Hematopoietic multipotent progenitor cell treated with erythropoietin and hydrocortisone succinate and interleukin-3 and kit ligand, for 8 days (in vitro differentiated cells): ENCODE data around the gene QSOX2.

Experiments used
- DNase-seq: peaks from one replicate; pipeline ENCODE4 v3.0.0-alpha.2; 2015

The QSOX2 gene

DNA sequence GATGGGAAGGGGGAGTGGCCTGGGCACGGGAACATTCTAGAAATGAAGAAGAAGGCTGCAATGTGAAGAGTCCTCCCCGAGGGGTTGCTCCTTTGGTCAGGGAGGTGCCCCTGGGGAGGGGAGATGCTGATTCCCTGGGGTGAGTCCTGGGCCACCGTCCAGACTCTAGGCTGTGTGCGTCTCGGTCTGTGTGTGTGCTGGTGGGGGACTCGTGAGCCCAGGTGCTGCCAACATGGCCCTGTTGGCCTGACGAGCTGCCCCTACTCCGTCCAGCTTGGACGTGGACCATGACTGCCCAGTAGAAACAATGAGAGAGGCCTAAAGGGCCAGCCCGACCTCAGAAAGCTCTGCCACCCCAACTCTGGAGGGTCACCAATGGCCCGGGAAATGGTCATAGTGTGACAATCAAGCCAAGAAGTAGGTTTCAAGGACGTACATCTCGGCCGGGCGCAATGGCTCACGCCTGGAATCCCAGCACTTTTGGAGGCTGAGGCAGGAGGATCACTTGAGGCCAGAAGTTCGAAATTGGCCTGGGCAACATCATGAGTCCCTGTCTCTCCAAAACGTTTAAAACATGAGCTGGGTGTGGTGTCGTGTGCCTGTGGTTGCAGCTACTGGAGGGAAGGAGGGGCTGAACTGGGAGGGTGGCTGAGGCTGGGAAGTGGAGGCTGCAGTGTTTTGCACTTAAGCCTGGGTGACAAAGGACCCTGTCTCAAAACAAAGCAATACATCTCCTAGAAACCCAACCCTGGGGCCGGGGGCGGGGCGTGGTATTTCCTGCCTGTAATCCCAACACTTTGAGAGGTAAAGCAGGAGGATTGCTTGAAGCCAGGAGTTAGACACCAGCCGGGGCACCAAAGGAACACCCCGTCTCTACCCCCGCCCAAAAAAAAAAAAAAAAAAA is 57.7 kb downstream of the QSOX2 start:
- DNase-seq, result peak; percentile 68

DNA sequence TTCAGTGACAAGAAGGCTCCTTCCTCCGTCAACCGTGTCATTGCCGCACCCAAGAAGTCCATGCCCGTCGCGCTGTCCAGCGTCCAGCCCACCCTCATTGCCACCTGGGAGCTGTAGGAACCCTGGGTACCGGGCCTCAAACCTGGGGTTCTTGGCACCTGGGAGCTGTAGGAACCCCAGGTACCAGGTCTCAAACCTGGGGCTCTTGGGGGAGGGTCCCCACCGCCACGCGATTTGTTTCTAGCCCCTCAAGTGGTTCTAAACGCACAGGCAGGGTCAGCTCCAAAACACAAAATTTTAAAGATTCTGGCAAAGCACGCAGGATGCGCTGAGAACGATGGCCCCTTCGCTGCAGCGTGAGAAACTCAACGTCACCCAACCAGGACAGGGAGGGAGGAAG is 58.4 kb downstream of the QSOX2 start:
- DNase-seq, result no peak

DNA sequence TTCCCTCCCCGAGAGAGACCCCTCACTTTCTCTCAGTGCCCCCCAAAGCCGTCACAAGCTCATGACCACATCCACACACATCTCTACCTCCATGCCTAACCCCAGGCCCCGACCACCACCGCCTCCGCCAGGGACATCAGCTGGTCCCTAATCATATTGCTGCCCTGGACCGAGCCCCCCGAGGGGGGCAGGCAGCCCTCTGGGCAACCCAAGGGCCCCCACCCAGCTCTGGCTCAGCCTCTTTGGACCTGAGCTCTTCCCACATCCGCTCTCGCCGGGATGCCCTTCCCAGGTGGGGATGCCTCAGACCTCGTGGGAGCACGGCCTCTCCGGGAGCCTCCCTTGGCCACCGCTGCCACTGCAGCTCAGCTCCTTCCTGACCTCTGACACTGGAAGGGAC is 59.2 kb downstream of the QSOX2 start:
- no peak for DNase-seq

DNA sequence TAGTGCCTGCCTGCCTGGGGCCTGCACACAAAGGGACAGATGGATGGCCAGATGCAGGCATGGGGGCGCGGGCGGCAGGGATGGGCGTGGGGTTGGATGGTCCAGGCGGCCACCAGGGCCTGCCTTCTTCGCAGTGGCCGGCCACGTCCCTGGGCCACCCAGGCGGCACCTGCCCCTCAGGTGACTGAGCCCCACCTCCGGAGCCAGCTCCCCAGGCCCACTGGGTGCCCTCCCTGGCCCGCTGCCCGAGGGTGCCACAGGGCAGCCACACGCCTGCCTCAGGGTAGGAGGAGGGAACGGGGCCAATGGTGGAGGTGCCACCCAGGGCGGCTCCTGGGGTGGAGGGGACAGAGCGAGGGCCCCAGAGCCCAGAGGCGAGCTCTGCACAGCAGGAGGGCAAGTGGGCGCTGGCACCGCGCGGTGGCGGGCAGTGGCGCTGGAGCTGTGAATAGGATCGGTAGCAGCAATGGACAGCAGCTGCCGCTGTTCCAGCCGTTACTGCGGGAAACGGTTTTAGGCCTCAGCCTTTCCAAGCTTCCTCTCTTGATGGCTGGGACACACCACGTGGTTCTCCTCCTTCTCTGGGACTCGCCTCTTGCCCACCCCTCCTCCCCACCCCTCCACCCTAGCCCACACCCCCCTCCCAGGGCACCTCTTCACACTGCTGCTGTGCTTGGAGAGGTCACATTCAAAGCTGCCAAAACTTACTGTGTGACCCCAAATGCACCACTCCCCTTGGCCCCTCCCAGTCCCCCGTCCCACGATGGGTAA is 59.8 kb downstream of the QSOX2 start:
- no peak for DNase-seq

- no peak for DNase-seq
Observed at GRCh38 chr9:136185066-136185465, 60.5 kb downstream of the QSOX2 start.

- no peak for DNase-seq
Observed at GRCh38 chr9:136182850-136183422, 62.7 kb downstream of the QSOX2 start.

DNA sequence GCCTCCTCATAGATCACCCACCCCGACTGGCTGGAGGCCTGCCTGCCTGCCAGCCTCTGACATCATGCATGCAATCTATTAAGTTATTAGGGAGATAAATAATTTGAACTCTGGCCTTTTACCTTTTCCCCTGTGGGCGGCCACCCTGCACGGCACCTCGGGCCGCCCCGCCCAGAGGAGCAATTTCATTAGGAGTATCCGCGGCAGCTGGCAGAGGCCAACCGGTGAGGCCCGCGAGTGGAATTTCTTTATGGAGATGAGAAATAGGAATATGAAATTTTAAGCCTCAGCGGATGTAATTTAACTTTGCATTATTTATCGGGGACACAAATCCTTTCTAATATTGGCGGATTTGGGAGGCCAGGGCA is 63.2 kb downstream of the QSOX2 start:
- no peak for DNase-seq

GRCh38 chr9:136181784-136182419 is 63.7 kb downstream of the QSOX2 start:
- DNase-seq, result no peak

DNA sequence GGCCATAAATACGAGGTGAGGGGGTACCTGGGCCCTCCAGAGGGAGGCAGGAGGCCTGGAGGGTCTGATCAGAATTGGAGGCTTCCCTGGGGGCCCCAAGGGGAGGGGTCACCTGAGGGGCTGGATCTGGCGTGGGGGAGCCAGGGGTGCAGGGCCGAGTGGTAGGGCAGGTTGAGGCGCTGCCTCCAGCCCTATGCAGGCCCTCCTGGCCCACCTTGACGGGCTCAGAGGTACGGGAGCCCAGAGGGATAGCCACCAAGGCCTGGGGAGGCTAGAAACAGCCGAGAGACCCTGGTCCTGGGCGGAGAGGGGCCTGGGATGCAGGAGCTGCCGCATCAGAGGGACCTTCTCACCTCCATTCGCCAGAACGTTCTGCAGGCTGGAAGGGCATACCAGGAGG is 65.0 kb downstream of the QSOX2 start:
- DNase-seq, result no peak

DNA sequence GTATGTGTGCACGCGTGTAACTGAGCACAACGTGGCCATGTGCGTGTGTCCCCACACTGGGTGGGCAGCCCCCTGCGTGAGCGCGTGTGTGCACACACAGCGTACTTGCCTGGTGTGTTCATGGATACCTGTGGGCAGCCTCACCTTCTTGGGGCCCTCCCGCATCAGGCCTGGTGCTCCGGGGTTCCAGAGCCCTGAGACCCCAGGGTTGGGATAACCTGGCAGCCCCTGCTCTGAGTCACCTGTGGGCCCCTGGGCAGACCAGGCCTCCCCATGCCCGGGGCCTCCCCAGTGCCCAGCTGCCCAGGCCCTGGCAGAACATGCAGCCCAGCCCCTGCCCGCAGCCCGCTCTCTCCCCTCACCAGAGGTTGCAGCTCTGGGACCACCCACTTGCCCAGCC is 65.9 kb downstream of the QSOX2 start:
- no peak for DNase-seq

DNA sequence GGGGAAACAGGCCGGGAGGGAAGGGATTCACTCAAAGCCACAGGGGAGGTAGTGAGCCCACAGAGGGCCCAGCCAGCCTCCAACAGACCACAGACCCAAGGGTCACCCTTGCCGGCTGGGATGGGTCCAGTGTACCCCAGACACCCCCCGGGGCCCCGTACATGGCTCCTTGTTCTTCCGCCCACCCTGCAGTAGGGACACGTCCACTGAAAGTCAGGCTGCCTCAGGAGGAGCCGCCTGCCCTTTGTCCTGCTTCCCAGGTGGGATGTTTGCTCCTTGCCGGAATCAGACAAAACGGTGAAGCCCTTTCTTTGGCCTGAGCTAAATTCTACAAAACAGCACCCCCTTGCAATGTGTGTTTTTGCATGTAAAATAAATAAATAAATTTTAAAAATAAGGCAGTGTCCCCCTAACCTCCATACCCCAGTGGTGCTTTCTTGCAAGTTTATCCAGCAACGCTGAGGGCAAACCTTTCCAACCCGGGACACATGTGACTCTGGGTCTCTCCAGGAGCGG is 66.5 kb downstream of the QSOX2 start:
- no peak for DNase-seq

GRCh38 chr9:136178773-136179075 is 66.9 kb downstream of the QSOX2 start:
- no peak for DNase-seq

DNA sequence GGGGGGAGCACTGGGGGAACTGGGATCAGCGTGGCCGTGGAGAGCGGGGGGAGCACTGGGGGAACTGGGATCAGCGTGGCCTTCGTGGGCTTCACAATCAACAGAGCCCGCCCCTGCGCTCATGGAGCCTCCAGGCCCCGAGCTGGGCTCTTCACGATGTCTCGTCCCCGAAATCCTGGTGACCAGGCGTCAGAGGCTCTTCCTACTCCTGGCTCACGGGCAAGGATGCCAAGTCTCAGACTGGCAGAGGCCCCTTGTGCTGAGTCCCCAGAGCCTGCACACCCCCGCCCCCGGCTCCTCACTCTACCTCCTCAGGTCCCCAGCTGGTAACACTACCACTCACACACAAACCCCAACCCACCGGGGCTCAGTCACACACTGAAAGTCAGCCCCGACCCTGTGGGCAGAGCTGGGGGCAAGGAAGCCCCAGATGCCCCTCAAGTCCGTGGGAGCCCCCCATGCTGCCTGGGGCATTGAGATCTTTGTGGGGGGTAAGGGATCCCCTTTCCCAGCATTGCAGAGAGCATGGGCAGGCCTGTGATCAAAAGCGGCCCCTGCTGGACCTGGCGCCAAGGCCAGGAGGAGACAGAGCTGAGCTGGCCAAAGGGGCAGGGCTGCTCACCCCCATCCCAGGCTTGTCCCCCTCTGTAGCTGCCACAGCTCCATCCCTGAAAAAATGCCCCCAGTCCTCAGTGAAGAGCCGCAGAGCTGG is 67.4 kb downstream of the QSOX2 start:
- no peak for DNase-seq

- no peak for DNase-seq
Observed at GRCh38 chr9:136177224-136177623, 68.4 kb downstream of the QSOX2 start.

- DNase-seq, result no peak
Observed at GRCh38 chr9:136175616-136176197, 69.9 kb downstream of the QSOX2 start.

DNA sequence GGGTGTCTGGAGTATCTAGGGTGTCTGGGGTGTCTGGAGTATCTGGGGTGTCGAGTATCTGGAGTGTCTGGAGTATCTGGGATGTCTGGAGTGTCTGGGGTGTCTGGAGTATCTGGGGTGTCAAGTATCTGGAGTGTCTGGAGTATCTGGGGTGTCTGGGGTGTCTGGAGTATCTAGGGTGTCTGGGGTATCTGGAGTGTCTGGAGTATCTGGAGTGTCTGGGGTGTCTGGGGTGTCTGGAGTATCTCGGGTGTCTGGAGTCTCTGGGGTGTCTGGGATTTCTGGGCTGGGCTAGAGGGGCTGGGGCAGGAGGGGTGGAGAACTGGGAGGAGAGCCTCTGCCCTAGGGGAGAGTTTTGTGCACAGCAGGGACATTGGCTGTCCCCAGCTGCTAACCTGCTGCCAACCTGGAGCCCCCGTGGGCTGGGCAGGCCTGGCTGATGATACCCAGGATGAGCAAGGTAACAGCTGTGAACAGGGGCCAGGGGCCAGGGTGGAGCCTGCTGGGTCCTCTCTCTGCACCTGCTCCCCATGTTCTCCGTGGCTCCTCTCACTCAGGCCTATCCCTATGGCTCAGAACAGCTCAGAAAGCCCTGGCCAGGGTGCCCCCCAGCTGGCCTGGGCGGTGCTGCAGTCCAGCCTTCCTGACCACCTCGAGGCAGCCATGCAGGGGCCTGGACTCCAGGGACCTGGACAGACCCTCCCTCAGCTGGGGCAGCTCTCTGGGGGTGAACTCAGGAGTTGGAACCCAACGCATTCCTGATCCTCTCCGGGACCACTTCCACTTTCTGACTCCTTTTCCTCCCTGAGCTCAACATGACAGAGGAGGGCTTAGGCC is 70.6 kb downstream of the QSOX2 start:
- DNase-seq, result no peak

DNA sequence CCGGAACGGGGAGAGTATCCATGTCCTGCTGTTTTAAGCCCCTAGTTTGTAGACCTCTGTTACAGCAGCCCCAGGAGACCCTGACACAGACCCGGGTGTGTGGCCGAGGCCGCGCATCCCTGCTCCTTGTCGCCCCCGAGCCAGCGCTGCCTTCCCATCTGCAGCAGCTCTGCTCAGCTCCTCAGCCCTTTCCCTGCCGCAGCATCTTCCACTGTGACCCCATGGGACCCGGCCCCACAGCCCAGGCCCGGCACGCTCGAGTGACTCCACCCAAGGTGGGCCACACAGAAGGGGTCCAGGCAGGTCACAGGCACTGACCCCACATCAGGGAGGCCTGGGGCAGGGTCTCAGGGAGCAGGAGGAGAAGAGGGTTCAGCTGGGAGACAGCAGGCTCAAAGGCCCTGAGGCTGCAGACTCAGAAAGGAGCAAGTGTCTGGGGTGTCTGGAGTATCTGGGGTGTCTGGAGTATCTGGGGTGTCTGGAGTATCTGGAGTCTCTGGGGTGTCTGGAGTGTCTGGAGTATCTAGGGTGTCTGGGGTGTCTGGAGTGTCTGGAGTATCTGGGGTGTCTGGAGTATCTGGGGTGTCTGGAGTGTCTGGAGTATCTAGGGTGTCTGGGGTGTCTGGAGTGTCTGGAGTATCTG is 71.8 kb downstream of the QSOX2 start:
- DNase-seq, result no peak

GRCh38 chr9:136172412-136173079 is 73.1 kb downstream of the QSOX2 start:
- no peak for DNase-seq

GRCh38 chr9:136171801-136172411 is 73.7 kb downstream of the QSOX2 start:
- no peak for DNase-seq
